ENCODE data around the gene SPATA18.

- TF ChIP-seq POLR2AphosphoS5 (IDR thresholded peaks at IDR 0.05; ENCODE audit: low read depth, low read length) (no peak; the same call in 1 of the 2 replicates), POLR2A (IDR thresholded peaks at IDR 0.05; ENCODE audit: borderline replicate concordance, extremely low read depth, insufficient read depth, insufficient read length) (no peak), EZH2phosphoT487 (IDR thresholded peaks at IDR 0.05; ENCODE audit: borderline replicate concordance) (no peak), EGR1 (IDR thresholded peaks at IDR 0.05; ENCODE audit: low read depth) (no peak), EZH2 (IDR thresholded peaks at IDR 0.05) (no peak), MAX (IDR thresholded peaks at IDR 0.05) (no peak)
- TF ChIP-seq, protein P1, sequence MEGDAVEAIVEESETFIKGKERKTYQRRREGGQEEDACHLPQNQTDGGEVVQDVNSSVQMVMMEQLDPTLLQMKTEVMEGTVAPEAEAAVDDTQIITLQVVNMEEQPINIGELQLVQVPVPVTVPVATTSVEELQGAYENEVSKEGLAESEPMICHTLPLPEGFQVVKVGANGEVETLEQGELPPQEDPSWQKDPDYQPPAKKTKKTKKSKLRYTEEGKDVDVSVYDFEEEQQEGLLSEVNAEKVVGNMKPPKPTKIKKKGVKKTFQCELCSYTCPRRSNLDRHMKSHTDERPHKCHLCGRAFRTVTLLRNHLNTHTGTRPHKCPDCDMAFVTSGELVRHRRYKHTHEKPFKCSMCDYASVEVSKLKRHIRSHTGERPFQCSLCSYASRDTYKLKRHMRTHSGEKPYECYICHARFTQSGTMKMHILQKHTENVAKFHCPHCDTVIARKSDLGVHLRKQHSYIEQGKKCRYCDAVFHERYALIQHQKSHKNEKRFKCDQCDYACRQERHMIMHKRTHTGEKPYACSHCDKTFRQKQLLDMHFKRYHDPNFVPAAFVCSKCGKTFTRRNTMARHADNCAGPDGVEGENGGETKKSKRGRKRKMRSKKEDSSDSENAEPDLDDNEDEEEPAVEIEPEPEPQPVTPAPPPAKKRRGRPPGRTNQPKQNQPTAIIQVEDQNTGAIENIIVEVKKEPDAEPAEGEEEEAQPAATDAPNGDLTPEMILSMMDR (IDR thresholded peaks at IDR 0.05 in 2 of 3, conservative IDR thresholded peaks at IDR 0.05 in 1 of 3; ENCODE audit: borderline replicate concordance in 1 of 3, insufficient read depth in 1 of 3, low read depth in 2 of 3, low read length in 2 of 3), result no peak
- TF ChIP-seq, protein P2, sequence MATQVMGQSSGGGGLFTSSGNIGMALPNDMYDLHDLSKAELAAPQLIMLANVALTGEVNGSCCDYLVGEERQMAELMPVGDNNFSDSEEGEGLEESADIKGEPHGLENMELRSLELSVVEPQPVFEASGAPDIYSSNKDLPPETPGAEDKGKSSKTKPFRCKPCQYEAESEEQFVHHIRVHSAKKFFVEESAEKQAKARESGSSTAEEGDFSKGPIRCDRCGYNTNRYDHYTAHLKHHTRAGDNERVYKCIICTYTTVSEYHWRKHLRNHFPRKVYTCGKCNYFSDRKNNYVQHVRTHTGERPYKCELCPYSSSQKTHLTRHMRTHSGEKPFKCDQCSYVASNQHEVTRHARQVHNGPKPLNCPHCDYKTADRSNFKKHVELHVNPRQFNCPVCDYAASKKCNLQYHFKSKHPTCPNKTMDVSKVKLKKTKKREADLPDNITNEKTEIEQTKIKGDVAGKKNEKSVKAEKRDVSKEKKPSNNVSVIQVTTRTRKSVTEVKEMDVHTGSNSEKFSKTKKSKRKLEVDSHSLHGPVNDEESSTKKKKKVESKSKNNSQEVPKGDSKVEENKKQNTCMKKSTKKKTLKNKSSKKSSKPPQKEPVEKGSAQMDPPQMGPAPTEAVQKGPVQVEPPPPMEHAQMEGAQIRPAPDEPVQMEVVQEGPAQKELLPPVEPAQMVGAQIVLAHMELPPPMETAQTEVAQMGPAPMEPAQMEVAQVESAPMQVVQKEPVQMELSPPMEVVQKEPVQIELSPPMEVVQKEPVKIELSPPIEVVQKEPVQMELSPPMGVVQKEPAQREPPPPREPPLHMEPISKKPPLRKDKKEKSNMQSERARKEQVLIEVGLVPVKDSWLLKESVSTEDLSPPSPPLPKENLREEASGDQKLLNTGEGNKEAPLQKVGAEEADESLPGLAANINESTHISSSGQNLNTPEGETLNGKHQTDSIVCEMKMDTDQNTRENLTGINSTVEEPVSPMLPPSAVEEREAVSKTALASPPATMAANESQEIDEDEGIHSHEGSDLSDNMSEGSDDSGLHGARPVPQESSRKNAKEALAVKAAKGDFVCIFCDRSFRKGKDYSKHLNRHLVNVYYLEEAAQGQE (IDR thresholded peaks at IDR 0.05; ENCODE audit: low read depth), result no peak
These were observed 31.0 kb upstream of the SPATA18 start, which contains the start of gene LRRC66 for GRCh38 chr4:52019936-52020657.
